HL-60 (cell line): ENCODE data around the gene PTPRF.

Experiments used
- POLR2AphosphoS5 ChIP-seq: IDR thresholded peaks from 2 replicates; pipeline ENCODE4 v1.6.1; 2012; ENCODE audit warnings: low read depth
- TF ChIP-seq, protein P1 (sequence below): IDR thresholded peaks from one replicate; pipeline ENCODE4 v1.5.1; 2011; ENCODE audit warnings: low read length, control low read depth, inconsistent platforms; ENCODE audit not compliant: insufficient read depth

DNA sequence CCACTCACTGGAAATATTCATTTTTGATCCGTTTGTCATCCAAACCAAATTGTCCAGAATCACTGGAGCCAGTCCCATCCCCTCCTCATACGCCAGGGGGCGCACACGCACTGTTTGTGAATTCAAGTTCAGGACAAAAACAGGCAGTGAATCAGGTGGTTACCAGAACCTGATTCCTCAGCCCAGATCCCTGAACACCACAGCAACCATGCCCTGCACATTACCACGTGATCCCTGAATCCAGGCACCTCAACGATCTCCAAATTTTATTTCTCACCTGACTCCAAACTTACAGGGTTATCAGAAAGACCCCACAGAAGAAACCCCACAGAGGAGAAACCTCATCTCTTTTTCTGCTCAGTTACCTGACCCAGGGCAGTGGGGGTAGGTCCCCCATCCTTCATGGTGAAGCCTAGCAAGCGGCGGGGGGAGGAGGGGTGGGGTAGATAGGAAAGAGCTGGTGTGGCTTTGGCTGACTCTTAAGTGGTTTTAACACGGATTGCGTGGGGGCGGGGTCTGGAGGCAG is 1.4 kb upstream of the PTPRF start:
- TF ChIP-seq, protein P1, sequence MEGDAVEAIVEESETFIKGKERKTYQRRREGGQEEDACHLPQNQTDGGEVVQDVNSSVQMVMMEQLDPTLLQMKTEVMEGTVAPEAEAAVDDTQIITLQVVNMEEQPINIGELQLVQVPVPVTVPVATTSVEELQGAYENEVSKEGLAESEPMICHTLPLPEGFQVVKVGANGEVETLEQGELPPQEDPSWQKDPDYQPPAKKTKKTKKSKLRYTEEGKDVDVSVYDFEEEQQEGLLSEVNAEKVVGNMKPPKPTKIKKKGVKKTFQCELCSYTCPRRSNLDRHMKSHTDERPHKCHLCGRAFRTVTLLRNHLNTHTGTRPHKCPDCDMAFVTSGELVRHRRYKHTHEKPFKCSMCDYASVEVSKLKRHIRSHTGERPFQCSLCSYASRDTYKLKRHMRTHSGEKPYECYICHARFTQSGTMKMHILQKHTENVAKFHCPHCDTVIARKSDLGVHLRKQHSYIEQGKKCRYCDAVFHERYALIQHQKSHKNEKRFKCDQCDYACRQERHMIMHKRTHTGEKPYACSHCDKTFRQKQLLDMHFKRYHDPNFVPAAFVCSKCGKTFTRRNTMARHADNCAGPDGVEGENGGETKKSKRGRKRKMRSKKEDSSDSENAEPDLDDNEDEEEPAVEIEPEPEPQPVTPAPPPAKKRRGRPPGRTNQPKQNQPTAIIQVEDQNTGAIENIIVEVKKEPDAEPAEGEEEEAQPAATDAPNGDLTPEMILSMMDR = peak; percentile 94
- TF ChIP-seq POLR2AphosphoS5 = no peak
